HCT116 (cell line): ENCODE results near the gene MCRS1.

ENCODE experiments used
- CEBPB ChIP-seq: IDR thresholded peaks from 2 replicates; pipeline ENCODE4 v1.6.1; 2012; ENCODE audit warnings: low read depth
- EZH2phosphoT487 ChIP-seq: fragments of 200-600 bp; IDR thresholded peaks from 2 replicates; pipeline ENCODE4 v1.6.1; 2018; ENCODE audit warnings: antibody characterized with exemption, borderline replicate concordance
- TF ChIP-seq, protein P1 (sequence below), 3 experiments: fragments of 200-600 bp in 1 of 3; sonication (generic) in 1 of 3; IDR thresholded peaks in 2 of 3; conservative IDR thresholded peaks in 1 of 3; 2 replicates each; pipeline ENCODE4 v1.5.1; 2012 to 2017; ENCODE audit warnings: low read depth in 2 of 3, low read length in 2 of 3, antibody characterized with exemption in 1 of 3, borderline replicate concordance in 1 of 3, control low read depth in 1 of 3, mild to moderate bottlenecking in 1 of 3, mixed read lengths in 1 of 3, mixed run types in 1 of 3, moderate library complexity in 1 of 3; ENCODE audit not compliant: insufficient read depth in 1 of 3
- TF ChIP-seq, protein P2 (sequence below): IDR thresholded peaks from 2 replicates; pipeline ENCODE4 v1.6.1; 2011; ENCODE audit warnings: mild to moderate bottlenecking, low read length, moderate library complexity; ENCODE audit not compliant: insufficient replicate concordance; ENCODE audit errors: extremely low read depth

DNA sequence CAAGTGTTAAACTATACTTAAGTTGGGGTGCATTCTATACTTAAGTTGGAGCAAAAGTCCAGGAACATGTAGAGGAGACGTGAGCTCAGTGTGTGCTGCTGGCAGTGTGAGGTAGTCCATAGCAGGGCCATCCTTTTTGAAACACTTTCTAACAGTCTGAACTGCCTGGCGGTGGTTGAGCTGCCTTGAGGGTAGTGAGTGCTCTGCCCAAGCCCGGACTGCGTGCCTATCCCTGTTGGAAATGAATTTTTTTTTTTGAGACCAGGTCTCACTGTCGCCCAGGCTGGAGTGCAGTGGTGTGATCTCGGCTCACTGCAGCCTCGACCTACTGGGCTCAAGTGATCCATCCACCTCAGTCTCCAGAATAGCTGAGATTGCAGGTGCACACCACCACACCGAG is 15.0 kb downstream of the MCRS1 start:
- TF ChIP-seq CEBPB (no peak), EZH2phosphoT487 (no peak)
- TF ChIP-seq, protein P1, sequence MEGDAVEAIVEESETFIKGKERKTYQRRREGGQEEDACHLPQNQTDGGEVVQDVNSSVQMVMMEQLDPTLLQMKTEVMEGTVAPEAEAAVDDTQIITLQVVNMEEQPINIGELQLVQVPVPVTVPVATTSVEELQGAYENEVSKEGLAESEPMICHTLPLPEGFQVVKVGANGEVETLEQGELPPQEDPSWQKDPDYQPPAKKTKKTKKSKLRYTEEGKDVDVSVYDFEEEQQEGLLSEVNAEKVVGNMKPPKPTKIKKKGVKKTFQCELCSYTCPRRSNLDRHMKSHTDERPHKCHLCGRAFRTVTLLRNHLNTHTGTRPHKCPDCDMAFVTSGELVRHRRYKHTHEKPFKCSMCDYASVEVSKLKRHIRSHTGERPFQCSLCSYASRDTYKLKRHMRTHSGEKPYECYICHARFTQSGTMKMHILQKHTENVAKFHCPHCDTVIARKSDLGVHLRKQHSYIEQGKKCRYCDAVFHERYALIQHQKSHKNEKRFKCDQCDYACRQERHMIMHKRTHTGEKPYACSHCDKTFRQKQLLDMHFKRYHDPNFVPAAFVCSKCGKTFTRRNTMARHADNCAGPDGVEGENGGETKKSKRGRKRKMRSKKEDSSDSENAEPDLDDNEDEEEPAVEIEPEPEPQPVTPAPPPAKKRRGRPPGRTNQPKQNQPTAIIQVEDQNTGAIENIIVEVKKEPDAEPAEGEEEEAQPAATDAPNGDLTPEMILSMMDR (IDR thresholded peaks at IDR 0.05 in 2 of 3, conservative IDR thresholded peaks at IDR 0.05 in 1 of 3; ENCODE audit: borderline replicate concordance in 1 of 3, insufficient read depth in 1 of 3, low read depth in 2 of 3, low read length in 2 of 3): no peak
- TF ChIP-seq, protein P2, sequence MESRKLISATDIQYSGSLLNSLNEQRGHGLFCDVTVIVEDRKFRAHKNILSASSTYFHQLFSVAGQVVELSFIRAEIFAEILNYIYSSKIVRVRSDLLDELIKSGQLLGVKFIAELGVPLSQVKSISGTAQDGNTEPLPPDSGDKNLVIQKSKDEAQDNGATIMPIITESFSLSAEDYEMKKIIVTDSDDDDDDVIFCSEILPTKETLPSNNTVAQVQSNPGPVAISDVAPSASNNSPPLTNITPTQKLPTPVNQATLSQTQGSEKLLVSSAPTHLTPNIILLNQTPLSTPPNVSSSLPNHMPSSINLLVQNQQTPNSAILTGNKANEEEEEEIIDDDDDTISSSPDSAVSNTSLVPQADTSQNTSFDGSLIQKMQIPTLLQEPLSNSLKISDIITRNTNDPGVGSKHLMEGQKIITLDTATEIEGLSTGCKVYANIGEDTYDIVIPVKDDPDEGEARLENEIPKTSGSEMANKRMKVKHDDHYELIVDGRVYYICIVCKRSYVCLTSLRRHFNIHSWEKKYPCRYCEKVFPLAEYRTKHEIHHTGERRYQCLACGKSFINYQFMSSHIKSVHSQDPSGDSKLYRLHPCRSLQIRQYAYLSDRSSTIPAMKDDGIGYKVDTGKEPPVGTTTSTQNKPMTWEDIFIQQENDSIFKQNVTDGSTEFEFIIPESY: no peak
